NT2/D1 (cell line): ENCODE data around the gene SLC2A8.

Experiments used
- SUZ12 ChIP-seq: IDR thresholded peaks from 2 replicates; pipeline ENCODE4 v1.6.1; 2011; ENCODE audit not compliant: insufficient read length, insufficient read depth; ENCODE audit errors: extremely low read depth
- ZNF274 ChIP-seq: IDR thresholded peaks from 2 replicates; pipeline ENCODE4 v1.6.1; 2011; ENCODE audit warnings: mild to moderate bottlenecking, low read depth, low read length

GRCh38 chr9:127457191-127457878 lies 60.4 kb downstream of the SLC2A8 start:
- TF ChIP-seq ZNF274 (no peak), SUZ12 (no peak)
